NCI-H1417 treated with DMSO at 0.1 percent for 48 hours (cell line): ENCODE results near the gene MTF1.

Experiments used
- DNase-seq: peaks from one replicate; lab custom pipeline; 2025; lab: John Stamatoyannopoulos, UW

MTF1 gene

DNA sequence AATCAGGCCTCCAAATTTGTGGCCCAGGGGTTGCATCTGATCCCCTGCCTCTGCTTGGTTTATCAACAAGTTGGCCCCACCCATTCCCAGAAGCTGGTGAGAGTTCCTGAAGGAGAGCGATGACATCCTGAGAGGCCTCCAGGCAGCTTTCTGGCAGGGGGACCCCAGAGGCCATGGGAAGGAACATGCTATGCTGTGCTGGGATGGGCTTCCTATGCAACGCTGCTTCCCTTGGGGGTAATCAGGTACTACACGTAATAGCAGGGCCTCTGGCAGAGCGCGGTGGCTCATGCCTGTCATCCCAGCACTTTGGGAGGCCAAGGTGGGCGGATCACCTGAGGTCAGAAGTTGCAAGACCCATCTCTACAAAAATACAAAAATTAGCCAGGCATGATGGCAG, 8.4 kb upstream of the MTF1 start:
- no peak for DNase-seq

- DNase-seq = no peak
These were observed 7.1 kb upstream of the MTF1 start for GRCh38 chr1:37866491-37866890.

DNA sequence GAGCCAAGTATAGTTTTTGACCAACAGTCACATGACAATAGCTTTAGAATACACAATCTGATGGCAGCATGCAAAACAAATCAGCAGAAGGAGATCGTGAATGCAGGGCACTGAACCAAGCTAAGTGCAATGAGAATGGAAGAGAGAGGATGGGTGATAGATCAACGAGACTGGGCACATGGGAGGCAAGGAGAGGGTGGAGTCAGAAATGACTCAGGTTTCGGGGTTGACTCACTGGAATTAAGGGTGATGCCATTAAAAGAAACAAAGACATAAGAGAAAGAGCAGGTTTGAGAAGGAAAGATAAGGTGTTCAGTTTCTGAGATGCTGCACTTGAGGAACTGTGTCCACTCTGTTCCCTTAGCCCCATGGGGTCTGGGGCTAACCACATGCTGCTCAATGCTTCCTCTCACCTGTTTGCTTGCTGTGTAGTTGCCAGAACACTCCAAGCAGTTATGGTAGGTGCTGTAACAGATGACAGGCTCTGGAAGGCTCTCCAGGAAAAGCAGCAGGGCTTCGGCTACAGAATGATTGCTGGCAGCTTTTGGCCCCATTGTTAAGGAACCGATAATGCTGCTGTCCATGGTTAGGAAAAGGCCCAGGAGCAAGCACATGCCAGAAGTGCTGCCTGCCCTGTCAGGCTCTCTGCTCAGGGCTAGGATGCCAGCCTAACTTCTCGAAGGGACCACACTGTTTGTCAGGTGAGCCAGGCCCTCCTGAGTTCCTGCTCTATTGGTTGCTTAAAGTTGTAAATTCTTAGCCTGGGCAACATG, 6.1 kb upstream of the MTF1 start:
- no peak for DNase-seq

GRCh38 chr1:37862330-37862729, 2.9 kb upstream of the MTF1 start:
- DNase-seq = no peak

- DNase-seq = no peak
These were observed 1.8 kb upstream of the MTF1 start for GRCh38 chr1:37861151-37861550.

- DNase-seq = no peak
These were observed 914 bp upstream of the MTF1 start for GRCh38 chr1:37860346-37860666.

DNA sequence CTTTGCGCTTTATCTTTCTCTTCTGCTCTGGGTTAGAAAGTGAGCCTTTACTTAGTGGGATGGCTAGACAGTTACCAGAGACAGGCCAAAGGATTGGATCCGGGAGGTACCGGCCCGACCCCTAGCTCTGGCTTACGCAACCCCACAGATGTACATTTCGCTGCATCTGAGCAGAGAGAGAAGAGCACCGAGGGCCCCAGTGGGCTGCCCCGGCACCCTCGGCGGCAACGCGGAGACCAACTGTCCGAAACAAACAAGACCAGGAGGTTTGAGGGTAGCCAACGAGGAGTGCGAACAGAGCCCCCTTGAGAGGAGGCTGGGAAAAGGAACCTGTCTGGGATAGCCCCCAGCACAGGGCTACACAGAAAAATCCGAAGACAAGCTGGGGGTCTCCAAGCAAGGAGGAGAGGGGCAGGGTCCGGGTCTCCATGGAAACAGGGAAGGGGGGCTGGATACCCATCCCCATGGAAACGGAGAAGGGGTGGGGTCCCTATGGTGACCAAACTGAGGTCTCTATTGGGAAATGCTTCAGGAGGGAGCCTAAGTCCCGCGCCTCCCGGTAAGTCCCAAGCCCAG, 373 bp downstream of the MTF1 start:
- DNase-seq = no peak

DNA sequence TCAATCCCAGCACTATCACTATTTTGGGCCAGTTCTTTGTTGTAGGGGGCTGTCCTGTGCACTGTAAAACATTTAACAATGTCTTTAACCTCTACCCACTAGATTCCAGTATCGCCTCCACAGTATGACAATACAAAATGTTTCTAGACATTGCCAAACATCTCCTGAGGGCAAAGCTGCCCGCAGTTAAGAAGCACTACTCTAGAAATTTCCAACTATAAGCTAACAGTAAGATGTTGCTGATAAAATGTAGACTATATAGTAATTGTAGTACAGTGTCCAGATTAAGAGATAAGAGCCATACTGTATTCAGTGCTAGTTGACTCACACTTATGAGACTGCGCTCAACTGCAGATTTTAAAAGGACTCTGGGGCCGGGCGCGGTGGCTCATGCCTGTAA, 5.0 kb downstream of the MTF1 start:
- no peak for DNase-seq

DNA sequence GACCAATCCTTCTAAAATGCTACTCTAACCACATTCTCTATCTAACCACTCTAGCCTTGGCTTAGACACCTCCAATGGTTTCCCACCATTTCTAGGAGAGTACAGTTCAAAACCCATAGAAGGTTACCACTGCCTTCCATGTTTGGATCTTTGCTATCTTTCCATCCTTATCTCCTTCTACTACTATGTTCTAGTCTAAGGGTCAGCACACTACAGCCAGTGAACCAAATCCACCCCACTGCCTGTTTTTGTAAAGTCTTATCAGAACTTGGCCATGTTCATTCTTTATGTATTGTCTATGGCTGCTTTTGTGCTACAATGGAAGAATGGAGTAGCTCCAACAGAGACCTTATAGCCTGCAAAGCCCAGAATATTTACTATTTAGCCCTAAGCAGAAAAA, 6.2 kb downstream of the MTF1 start:
- DNase-seq = no peak

DNA sequence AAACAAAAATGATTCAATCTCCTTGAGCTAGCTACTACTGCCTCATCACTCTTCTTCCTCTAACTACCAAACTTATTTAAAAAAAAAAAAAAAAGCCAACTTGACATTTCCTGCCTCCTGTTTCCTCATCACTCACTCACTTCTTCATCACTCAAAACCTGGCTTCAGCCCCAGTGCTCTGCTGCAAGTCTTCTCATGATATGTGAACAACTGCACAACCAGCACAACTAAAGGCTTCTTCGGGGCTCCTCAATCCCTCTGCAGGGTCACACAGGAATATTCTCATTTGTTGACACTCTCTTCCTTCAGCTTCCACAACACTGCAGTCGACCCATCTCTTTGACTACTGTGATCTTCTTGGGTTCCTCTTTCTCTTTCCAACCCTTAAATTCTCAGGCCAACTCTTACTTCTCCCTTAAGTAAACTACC, 7.6 kb downstream of the MTF1 start:
- DNase-seq = no peak

GRCh38 chr1:37851262-37851661, 8.1 kb downstream of the MTF1 start:
- no peak for DNase-seq

- no peak for DNase-seq
These were observed 8.9 kb downstream of the MTF1 start for GRCh38 chr1:37850352-37850955.

DNA sequence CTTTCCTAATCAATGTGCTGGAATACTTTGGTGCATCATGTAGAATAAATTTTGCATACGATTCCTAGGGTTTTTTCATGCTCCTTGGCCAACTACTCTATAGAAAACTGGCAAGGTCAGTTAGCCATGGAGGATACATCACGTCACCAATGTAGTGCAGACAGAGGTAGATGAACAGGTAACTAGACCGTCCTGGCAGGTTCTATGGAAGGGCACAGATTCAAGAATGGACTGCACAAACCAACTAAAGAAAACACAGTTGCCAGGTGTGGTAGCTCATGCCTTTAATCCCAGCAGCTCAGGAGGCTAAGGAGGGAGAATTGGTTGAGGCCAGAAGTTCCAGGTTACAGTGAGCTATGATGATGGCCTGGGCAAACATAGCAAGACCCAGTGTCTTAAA, 9.9 kb downstream of the MTF1 start:
- DNase-seq = no peak

- DNase-seq = no peak
These were observed 12.6 kb downstream of the MTF1 start for GRCh38 chr1:37846647-37847339.

- DNase-seq = no peak
These were observed 13.6 kb downstream of the MTF1 start for GRCh38 chr1:37845786-37846185.

GRCh38 chr1:37845049-37845646, 14.2 kb downstream of the MTF1 start:
- no peak for DNase-seq

DNA sequence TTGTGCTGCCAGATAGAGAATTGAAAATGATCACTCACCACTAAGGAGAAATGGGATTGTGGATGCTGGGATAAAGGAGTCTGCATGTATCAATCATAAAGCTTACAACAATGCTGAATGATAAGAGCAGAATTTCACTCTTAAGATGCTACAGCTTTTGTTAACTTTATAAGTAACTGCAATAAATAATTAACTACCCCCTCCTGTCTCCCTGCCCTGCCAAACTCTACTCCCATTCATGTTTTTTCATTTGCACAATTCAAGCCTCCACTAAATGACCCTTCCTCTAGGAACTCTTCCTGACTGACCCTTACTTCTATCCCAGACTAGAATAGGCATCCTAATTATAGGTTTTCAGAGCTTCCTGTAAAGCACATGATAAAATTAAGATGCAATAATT, 14.9 kb downstream of the MTF1 start:
- DNase-seq = no peak

DNA sequence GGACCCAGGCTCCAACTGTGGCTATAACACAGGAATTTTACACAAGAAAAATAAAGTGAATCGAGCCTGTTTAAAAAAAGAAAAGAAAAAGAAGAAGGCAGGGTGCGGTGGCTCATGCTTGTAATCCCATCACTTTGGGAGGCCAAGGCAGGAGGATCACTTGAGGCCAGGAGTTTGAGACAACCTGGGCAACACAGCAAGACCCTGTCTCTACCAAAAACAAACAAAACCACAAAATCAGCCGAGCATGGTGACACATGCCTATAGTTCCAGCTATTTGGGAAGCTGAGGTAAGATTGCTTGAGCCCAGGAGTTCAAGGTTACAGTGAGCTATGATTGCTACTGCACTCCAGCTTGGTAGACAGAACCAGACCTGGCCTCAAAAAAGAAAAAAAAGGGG, 17.7 kb downstream of the MTF1 start:
- DNase-seq = no peak

DNA sequence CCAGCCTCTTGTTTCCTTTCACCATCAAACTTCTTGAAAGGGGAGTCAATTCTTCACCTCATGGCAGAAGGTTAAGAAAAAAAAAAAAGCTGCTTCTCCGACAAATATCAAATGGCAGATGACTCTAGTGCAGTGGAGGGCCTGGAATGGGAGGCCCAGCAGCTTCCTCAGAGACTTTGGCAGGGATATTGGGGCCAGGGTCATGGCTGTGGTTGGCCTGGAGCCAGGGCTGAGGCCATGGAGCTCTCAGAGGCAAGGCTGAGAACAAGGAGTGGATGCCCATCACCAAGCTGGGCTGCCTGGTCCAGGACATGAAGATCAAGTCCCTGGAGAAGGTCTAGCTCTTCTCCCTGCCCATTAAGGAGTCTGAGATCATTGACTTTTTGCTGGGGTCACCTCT, 18.7 kb downstream of the MTF1 start:
- DNase-seq = no peak

GRCh38 chr1:37839676-37840075, 19.7 kb downstream of the MTF1 start:
- no peak for DNase-seq

GRCh38 chr1:37836788-37837187, 22.6 kb downstream of the MTF1 start:
- DNase-seq = no peak

DNA sequence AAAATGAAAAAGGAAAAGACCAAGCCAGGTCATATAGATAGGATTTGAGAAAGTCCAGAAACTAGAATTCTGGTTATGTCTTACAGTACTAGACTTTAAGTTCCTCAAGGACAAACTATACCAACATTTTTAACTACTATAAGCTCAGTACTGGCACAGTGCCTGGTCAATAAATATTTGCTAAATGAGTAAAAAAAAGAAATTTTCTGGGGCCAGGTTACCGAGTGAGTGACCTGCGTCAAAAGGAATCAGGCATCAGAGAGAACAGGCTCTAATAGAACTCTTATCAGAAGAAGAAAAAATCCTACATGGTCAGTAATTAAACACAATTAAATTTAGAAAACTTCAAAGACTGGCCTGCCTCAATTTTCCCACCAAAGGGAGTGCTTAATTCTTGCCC, 27.6 kb downstream of the MTF1 start:
- DNase-seq = no peak

GRCh38 chr1:37831109-37831508, 28.3 kb downstream of the MTF1 start:
- DNase-seq = no peak
